ENCODE data around the gene FANCC.

DNA sequence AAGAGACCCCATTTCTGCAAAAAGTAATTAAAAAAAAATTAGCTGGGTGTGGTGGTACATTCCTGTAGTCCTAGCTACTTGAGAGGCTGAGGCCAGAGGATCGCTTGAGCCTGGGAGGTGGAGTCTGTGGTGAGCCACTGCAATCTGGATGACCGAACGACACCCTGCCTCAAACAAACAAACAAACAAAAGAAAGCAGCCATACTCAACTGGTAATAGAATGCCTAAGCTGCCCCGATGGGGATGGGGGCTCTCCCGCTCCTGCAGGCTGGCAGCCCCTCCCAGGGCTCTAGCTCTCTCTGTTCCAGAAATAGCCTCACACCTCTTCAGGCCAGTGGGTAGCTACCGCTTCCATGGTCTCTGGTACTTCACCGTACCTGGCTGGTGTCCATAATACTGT, 241.8 kb downstream of the FANCC start:
- TF ChIP-seq, protein P1, sequence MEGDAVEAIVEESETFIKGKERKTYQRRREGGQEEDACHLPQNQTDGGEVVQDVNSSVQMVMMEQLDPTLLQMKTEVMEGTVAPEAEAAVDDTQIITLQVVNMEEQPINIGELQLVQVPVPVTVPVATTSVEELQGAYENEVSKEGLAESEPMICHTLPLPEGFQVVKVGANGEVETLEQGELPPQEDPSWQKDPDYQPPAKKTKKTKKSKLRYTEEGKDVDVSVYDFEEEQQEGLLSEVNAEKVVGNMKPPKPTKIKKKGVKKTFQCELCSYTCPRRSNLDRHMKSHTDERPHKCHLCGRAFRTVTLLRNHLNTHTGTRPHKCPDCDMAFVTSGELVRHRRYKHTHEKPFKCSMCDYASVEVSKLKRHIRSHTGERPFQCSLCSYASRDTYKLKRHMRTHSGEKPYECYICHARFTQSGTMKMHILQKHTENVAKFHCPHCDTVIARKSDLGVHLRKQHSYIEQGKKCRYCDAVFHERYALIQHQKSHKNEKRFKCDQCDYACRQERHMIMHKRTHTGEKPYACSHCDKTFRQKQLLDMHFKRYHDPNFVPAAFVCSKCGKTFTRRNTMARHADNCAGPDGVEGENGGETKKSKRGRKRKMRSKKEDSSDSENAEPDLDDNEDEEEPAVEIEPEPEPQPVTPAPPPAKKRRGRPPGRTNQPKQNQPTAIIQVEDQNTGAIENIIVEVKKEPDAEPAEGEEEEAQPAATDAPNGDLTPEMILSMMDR (IDR thresholded peaks at IDR 0.05) = no peak
- no peak for TF ChIP-seq POLR2A (IDR thresholded peaks at IDR 0.05)
